HEK293 (cell line): ENCODE data around the gene NACA2.
"Not testable (repeated sequence)": the region's sequence is repeated elsewhere in the genome, so short reads cannot be mapped to it uniquely, and the experiment has no call there.

Experiments used
- CTCF ChIA-PET: fragments of 350-600 bp; formaldehyde crosslinking; extraction: SDS; loops from one replicate; lab custom pipeline; 2021; ENCODE audit warnings: antibody characterized with exemption; lab: Yijun Ruan, JAX
- POLR2A ChIA-PET: fragments of 300-600 bp; formaldehyde crosslinking; extraction: SDS; loops from one replicate; lab custom pipeline; 2020; ENCODE audit warnings: antibody characterized with exemption, inconsistent platforms; lab: Yijun Ruan, JAX
- H3K27ac ChIP-seq: fragments of 200-500 bp; sonication (Bioruptor generic); 2 replicates; pipeline ENCODE4 v1.5.1; 2014; ENCODE audit warnings: low read depth, low read length, control low read depth, inconsistent platforms; ENCODE audit errors: extremely low read depth
- H3K36me3 ChIP-seq, 2 experiments: fragments of 200-500 bp in 1 of 2; sonication (Bioruptor generic) in 1 of 2; 1 replicate in 1 of 2; 2 replicates in 1 of 2; pipeline ENCODE4 v1.5.1; 2014 to 2017; ENCODE audit warnings: inconsistent platforms in 2 of 2, low read length in 2 of 2; ENCODE audit not compliant: control insufficient read depth in 2 of 2, insufficient read depth in 1 of 2
- H3K4me1 ChIP-seq: fragments of 200-500 bp; sonication (Bioruptor generic); 2 replicates; pipeline ENCODE4 v1.5.1; 2014; ENCODE audit warnings: mild to moderate bottlenecking, low read length, inconsistent platforms; ENCODE audit not compliant: control insufficient read depth, insufficient read depth
- H3K4me3 ChIP-seq: 2 replicates; pipeline ENCODE4 v1.5.1; 2011; ENCODE audit warnings: low read depth, mild to moderate bottlenecking, control low read depth, low read length, moderate library complexity
- H3K9me3 ChIP-seq: fragments of 200-500 bp; sonication (Bioruptor generic); 2 replicates; pipeline ENCODE4 v1.5.1; 2014; ENCODE audit warnings: low read depth, low read length, inconsistent platforms; ENCODE audit not compliant: control insufficient read depth, insufficient read depth
- ATF2 ChIP-seq: fragments of 450-650 bp; formaldehyde crosslinking; IDR thresholded peaks from 2 replicates; pipeline ENCODE4 v1.5.1; 2016; ENCODE audit warnings: missing biosample characterization, missing genetic modification characterization, low read depth
- CTCF ChIP-seq: fragments of 450-650 bp; formaldehyde crosslinking; IDR thresholded peaks from 2 replicates; pipeline ENCODE4 v1.5.1; 2016; ENCODE audit warnings: missing biosample characterization, missing genetic modification characterization
- GLI2 ChIP-seq: fragments of 450-650 bp; formaldehyde crosslinking; IDR thresholded peaks from 2 replicates; pipeline ENCODE4; 2017; ENCODE audit warnings: missing biosample characterization, missing genetic modification characterization, low read depth, borderline replicate concordance
- GLIS1 ChIP-seq: fragments of 450-650 bp; formaldehyde crosslinking; IDR thresholded peaks from 2 replicates; pipeline ENCODE4 v1.5.1; 2016; ENCODE audit warnings: missing biosample characterization, missing genetic modification characterization
- KLF8 ChIP-seq: fragments of 450-650 bp; formaldehyde crosslinking; IDR thresholded peaks from 2 replicates; pipeline ENCODE4 v1.5.1; 2016; ENCODE audit warnings: missing biosample characterization, missing genetic modification characterization
- SCRT2 ChIP-seq: fragments of 450-650 bp; formaldehyde crosslinking; IDR thresholded peaks from 2 replicates; pipeline ENCODE4 v1.5.1; 2016; ENCODE audit warnings: missing biosample characterization, missing genetic modification characterization
- SETDB1 ChIP-seq: IDR thresholded peaks from one replicate; pipeline ENCODE4 v1.6.1; 2017; ENCODE audit warnings: mild to moderate bottlenecking, low read length, moderate library complexity, mixed read lengths; ENCODE audit not compliant: insufficient read length
- ZBTB17 ChIP-seq: fragments of 450-650 bp; formaldehyde crosslinking; IDR thresholded peaks from 2 replicates; pipeline ENCODE4 v1.5.1; 2016; ENCODE audit warnings: missing biosample characterization, missing genetic modification characterization
- ZBTB6 ChIP-seq: fragments of 450-650 bp; formaldehyde crosslinking; IDR thresholded peaks from 2 replicates; pipeline ENCODE4 v1.5.1; 2017; ENCODE audit warnings: missing biosample characterization, missing genetic modification characterization
- ZBTB8A ChIP-seq: fragments of 450-650 bp; formaldehyde crosslinking; IDR thresholded peaks from 2 replicates; pipeline ENCODE4 v1.5.1; 2016; ENCODE audit warnings: missing biosample characterization, missing genetic modification characterization
- ZFP69B ChIP-seq: fragments of 450-650 bp; formaldehyde crosslinking; IDR thresholded peaks from 2 replicates; pipeline ENCODE4 v1.5.1; 2016; ENCODE audit warnings: missing biosample characterization, missing genetic modification characterization
- ZNF132 ChIP-seq: fragments of 450-650 bp; formaldehyde crosslinking; IDR thresholded peaks from 2 replicates; pipeline ENCODE4 v1.5.1; 2017; ENCODE audit warnings: missing biosample characterization, missing genetic modification characterization, borderline replicate concordance
- ZNF140 ChIP-seq: fragments of 450-650 bp; formaldehyde crosslinking; IDR thresholded peaks from 2 replicates; pipeline ENCODE4 v1.5.1; 2016; ENCODE audit warnings: missing biosample characterization, missing genetic modification characterization
- ZNF175 ChIP-seq: fragments of 450-650 bp; formaldehyde crosslinking; IDR thresholded peaks from 2 replicates; pipeline ENCODE4 v1.5.1; 2016; ENCODE audit warnings: missing biosample characterization, missing genetic modification characterization
- ZNF202 ChIP-seq: fragments of 450-650 bp; formaldehyde crosslinking; IDR thresholded peaks from 2 replicates; pipeline ENCODE4 v1.5.1; 2016; ENCODE audit warnings: missing biosample characterization, missing genetic modification characterization, borderline replicate concordance
- ZNF335 ChIP-seq: fragments of 450-650 bp; formaldehyde crosslinking; conservative IDR thresholded peaks from 2 replicates; pipeline ENCODE4 v1.5.1; 2016; ENCODE audit warnings: missing biosample characterization, missing genetic modification characterization
- ZNF426 ChIP-seq: fragments of 450-650 bp; formaldehyde crosslinking; IDR thresholded peaks from 2 replicates; pipeline ENCODE4 v1.5.1; 2017; ENCODE audit warnings: missing biosample characterization, missing genetic modification characterization, mild to moderate bottlenecking, inconsistent platforms, moderate library complexity
- ZNF433 ChIP-seq: fragments of 450-650 bp; formaldehyde crosslinking; IDR thresholded peaks from 2 replicates; pipeline ENCODE4 v1.5.1; 2016; ENCODE audit warnings: missing biosample characterization, missing genetic modification characterization, low read depth
- ZNF561 ChIP-seq: fragments of 450-650 bp; IDR thresholded peaks from 2 replicates; pipeline ENCODE4 v1.5.1; 2018; ENCODE audit warnings: missing biosample characterization, missing genetic modification characterization, borderline replicate concordance
- ZNF596 ChIP-seq: fragments of 450-650 bp; IDR thresholded peaks from 2 replicates; pipeline ENCODE4 v1.5.0; 2018; ENCODE audit warnings: missing biosample characterization, mild to moderate bottlenecking, missing genetic modification characterization, moderate library complexity
- ZNF624 ChIP-seq: fragments of 450-650 bp; formaldehyde crosslinking; IDR thresholded peaks from 2 replicates; pipeline ENCODE4 v1.5.1; 2017; ENCODE audit warnings: missing biosample characterization, missing genetic modification characterization
- ZNF626 ChIP-seq: fragments of 450-650 bp; sonication (Bioruptor Pico); formaldehyde crosslinking; IDR thresholded peaks from 2 replicates; pipeline ENCODE4 v1.5.1; 2018; ENCODE audit warnings: missing biosample characterization, missing genetic modification characterization, inconsistent platforms
- ZNF654 ChIP-seq: fragments of 450-650 bp; formaldehyde crosslinking; IDR thresholded peaks from 2 replicates; pipeline ENCODE4 v1.5.1; 2016; ENCODE audit warnings: low read depth, missing biosample characterization, missing genetic modification characterization
- ZNF768 ChIP-seq: fragments of 450-650 bp; formaldehyde crosslinking; IDR thresholded peaks from 2 replicates; pipeline ENCODE4 v1.5.1; 2018; ENCODE audit warnings: missing biosample characterization, mild to moderate bottlenecking, missing genetic modification characterization
- TF ChIP-seq, protein P1 (sequence below): fragments of 450-650 bp; formaldehyde crosslinking; IDR thresholded peaks from 2 replicates; pipeline ENCODE4; 2016; ENCODE audit warnings: missing biosample characterization, missing genetic modification characterization

NACA2 gene

DNA sequence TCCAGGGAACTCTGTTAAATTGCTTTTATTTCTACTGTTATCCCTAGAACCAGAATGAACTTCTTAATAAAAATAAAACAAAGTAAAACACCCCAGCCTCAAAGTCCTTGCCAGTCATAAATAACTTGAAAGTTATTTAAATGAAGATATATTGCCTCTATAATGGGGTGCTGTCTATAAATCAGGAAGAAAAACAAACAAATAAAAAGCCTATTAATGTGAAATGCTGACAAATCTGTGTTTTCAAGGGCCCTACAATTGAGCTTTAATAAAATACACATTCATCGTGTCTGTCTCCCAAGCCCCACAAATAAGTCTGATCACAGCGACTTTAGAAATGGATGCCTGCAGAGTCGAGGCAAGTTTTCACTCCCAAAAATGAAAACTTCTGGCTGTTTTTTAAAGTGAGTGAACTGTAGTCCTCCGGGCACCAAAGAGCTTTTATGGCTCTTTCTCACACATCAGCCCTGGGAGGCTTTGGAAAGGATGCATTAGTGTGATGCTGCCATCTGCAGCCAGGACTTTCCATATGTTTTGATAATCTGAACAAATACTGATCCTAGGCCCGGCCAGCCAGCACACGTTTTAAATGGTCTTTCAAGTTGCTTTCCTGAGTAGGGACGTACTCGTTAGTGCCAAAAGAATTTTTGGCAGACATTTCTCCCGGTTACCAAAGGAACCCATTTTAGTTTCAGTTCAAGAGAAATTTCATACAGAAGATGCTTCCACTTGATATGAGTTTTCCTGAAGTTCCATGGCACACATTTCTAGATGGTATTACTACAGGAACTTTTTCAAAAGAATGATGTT, 16.3 kb downstream of the NACA2 start (continued):
- no peak for TF ChIP-seq ATF2 (tag by site-specific recombination)
- no peak for TF ChIP-seq ZFP69B (tag by site-specific recombination)
- TF ChIP-seq ZNF654: peak; percentile 74
- TF ChIP-seq ZBTB17 (tag by site-specific recombination): 0 out of 2 replicates have a peak, but pooled peaks have one; percentile 19
- 0 out of 2 replicates have a peak, but pooled peaks have one; percentile 43 for TF ChIP-seq ZNF335 (tag by site-specific recombination)
- 0 out of 2 replicates have a peak, but pooled peaks have one; percentile 13 for TF ChIP-seq ZBTB8A (tag by site-specific recombination)
- TF ChIP-seq ZNF596 (tag by site-specific recombination): no peak
- peak; percentile 44; the same call in 1 of the 2 replicates for TF ChIP-seq CTCF
- TF ChIP-seq ZNF626 (tag by site-specific recombination): no peak
- no peak for TF ChIP-seq ZNF132 (tag by site-specific recombination)
- TF ChIP-seq GLIS1: peak; percentile 51
- no peak for TF ChIP-seq ZNF175 (tag by site-specific recombination)
- no peak for TF ChIP-seq ZNF433 (tag by site-specific recombination)
- TF ChIP-seq ZNF624 (tag by site-specific recombination): no peak

DNA sequence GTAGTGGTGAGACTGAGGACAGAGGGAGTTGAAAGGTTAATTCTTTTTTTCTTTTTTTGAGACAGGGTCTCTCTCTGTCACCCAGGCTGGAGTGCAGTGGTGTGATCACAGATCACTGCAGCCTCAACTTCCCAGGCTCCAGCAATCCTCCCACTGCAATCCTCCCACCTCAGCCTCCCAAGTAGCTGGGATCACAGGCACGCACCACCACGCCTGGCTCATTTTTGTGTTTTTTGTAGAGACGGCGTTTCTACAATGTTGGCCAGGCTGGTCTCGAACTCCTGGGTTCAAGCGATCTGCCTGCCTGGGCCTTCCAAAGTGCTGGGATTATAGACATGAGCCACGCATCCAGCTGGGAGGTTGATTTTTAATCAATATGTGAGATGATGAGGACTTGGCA, 18.5 kb downstream of the NACA2 start:
- POLR2A ChIA-PET, H3K27ac ChIP-seq, H3K4me1 ChIP-seq, H3K9me3 ChIP-seq, H3K4me3 ChIP-seq, H3K36me3 ChIP-seq: not testable (repeated sequence)
- CTCF ChIA-PET: interaction anchor here (0.6 to 3.0 kb wide), 6 partner anchors 160 to 601 kb away, joined by 3 to 29 read pairs (median 3); no protein-coding TSS in a partner anchor

DNA sequence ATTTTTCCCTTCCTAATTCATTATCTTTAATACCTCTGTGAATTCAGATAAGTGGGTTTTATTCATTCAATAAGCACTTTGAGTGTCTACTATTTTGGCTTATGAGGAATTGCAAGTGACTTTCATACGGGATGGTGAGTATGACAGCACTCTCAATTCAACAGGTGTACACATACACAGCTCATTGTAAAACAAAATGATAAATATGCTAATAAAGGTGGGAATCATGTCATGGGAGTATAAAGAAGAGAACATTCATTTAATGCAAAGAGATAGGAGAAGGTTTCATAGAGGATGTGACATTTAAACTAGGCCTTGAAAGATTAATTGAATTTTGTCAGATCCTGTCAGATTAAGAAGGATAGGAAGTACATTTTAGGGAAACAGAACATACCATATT, 19.4 kb downstream of the NACA2 start:
- POLR2A ChIA-PET: interaction anchor here (1.1 kb wide), 1 partner anchor 159 kb away, joined by 3 read pairs; no protein-coding TSS in a partner anchor
- Histone ChIP-seq H3K4me1 (no peaks in the 10 kb centered on the region), H3K27ac (no peak overlapping the region), H3K4me3 (no peak overlapping the region), H3K9me3 (no peaks in the 10 kb centered on the region), H3K36me3 (no peaks in the 10 kb centered on the region)
- peak; percentile 79 for TF ChIP-seq SCRT2
- TF ChIP-seq ZNF202: no peak
- TF ChIP-seq ZNF426 (tag by site-specific recombination): 0 out of 2 replicates have a peak, but pooled peaks have one; percentile 6
- CTCF ChIA-PET: interaction anchor here (0.6 to 1.8 kb wide), 6 partner anchors 11 to 600 kb away, joined by 3 to 5 read pairs (median 4); no protein-coding TSS in a partner anchor

GRCh38 chr17:61570118-61570517, 20.9 kb downstream of the NACA2 start:
- Histone ChIP-seq H3K4me1 (no peaks in the 10 kb centered on the region), H3K27ac (no peak overlapping the region), H3K4me3 (no peak overlapping the region), H3K9me3 (no peaks in the 10 kb centered on the region), H3K36me3 (no peaks in the 10 kb centered on the region)
- ChIA-PET CTCF (interaction anchor here (1.8 kb wide), 1 partner anchor 19 kb away, joined by 5 read pairs; no protein-coding TSS in a partner anchor), POLR2A (no interaction called here)
- TF ChIP-seq ZNF561 (tag by site-specific recombination) (no peak), ZBTB6 (tag by site-specific recombination) (no peak), SETDB1 (peak; percentile 67), GLI2 (tag by site-specific recombination) (no peak), KLF8 (no peak), ZNF140 (peak; percentile 98), ZNF433 (tag by site-specific recombination) (no peak), ZNF768 (no peak)
- TF ChIP-seq, protein P1, sequence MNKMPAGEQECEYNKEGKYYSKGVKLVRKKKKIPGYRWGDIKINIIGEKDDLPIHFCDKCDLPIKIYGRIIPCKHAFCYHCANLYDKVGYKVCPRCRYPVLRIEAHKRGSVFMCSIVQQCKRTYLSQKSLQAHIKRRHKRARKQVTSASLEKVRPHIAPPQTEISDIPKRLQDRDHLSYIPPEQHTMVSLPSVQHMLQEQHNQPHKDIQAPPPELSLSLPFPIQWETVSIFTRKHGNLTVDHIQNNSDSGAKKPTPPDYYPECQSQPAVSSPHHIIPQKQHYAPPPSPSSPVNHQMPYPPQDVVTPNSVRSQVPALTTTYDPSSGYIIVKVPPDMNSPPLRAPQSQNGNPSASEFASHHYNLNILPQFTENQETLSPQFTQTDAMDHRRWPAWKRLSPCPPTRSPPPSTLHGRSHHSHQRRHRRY (tag by site-specific recombination): no peak
